GM12864 (cell line): ENCODE results near the gene LAPTM5.

Experiments
- DNase-seq: peaks from one replicate; pipeline ENCODE4 v3.0.0-alpha.2; 2011; ENCODE audit warnings: low read depth
- H3K4me3 ChIP-seq: 2 replicates; pipeline ENCODE4 v1.5.1; 2011; ENCODE audit warnings: mild to moderate bottlenecking, low read depth, low read length, control low read depth
- CTCF ChIP-seq: IDR thresholded peaks from 2 replicates; pipeline ENCODE4 v1.5.1; 2011; ENCODE audit warnings: low read depth, mild to moderate bottlenecking, moderate library complexity, low read length, control low read depth, inconsistent platforms; ENCODE audit errors: missing control alignments

The LAPTM5 gene

DNA sequence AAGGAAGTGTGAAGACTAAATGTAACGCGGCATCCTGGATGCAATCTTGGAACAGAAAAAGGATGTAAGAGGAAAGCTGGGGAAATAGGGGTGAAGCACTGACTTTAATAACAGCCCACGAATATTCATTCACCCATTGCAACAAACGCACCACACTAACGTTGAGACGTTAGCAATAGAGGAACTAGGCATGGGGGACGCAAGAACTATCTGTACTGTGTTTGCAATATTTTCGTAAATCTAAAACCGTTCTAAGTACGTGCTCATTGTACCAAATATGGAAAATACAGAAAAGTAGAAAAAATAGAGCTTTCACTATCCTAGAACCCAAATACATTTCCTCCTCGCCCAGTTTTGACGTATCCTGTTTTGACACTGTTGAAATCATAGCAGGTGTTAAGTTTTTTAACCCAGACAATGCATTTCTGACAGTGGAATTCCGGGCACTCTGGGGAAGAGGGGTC is 3.9 kb downstream of the LAPTM5 start:
- no peak for TF ChIP-seq CTCF
- peak overlapping the region; percentile 92 for H3K4me3 ChIP-seq
- DNase-seq = no peak

GRCh38 chr1:30753118-30753517 is 4.5 kb downstream of the LAPTM5 start:
- peak overlapping the region; percentile 92 for H3K4me3 ChIP-seq
- DNase-seq = no peak
- no peak for TF ChIP-seq CTCF

GRCh38 chr1:30752651-30752908 is 5.0 kb downstream of the LAPTM5 start:
- no peak for TF ChIP-seq CTCF
- peak overlapping the region; percentile 92 for H3K4me3 ChIP-seq
- no peak for DNase-seq

DNA sequence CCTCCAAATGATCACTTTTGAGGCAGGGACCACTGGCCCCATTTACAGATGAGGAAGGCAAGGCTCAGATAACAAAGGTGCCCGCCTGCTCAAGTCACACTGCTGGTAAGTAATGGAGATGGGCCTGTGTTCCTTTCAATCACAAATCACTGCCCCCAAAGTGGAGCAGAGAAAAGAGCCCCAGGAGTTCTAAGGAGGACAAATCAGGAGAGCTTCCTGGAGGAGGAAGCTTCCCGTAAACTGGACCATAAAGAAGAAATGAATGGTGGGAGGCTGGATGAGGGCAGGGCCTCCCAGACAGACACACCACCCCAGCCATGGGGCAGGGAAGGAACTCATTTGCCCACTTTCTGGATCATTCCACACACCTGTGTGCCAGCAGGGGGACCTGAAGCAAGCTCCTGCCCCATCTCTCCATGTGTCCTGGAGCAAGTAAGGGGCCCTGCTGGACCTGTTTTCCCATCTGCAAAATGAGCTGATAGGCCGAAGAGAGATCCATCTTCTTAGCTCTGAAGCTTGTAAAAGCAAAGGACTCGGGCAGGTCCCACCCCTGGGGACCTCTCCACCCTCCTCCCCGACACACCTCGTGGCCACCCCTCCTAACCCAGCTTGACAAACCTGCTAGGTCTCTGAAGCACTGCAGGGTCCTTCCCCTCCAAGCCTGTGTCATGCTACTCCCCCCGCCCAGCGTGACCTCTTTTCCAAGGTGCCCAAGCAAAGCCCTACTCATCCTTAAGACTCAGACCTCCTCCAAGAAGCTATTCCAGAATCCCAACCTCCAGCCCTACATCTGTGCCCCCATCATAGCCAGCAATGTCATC is 5.5 kb downstream of the LAPTM5 start:
- peak overlapping the region; percentile 92 for H3K4me3 ChIP-seq
- DNase-seq = no peak
- TF ChIP-seq CTCF = peak; percentile 10

- no peak for TF ChIP-seq CTCF
- H3K4me3 ChIP-seq = peak overlapping the region; percentile 92
- DNase-seq = no peak
Measured at GRCh38 chr1:30750731-30751291, 6.8 kb downstream of the LAPTM5 start.

GRCh38 chr1:30749691-30750583 is 7.6 kb downstream of the LAPTM5 start:
- peak overlapping the region; percentile 92 for H3K4me3 ChIP-seq
- peak; percentile 82 for DNase-seq
- TF ChIP-seq CTCF = no peak
